ENCODE data around the gene KCNIP1.
A peak's percentile ranks its signal among the peaks of the same experiment; 100 is the strongest.

KCNIP1 gene

DNA sequence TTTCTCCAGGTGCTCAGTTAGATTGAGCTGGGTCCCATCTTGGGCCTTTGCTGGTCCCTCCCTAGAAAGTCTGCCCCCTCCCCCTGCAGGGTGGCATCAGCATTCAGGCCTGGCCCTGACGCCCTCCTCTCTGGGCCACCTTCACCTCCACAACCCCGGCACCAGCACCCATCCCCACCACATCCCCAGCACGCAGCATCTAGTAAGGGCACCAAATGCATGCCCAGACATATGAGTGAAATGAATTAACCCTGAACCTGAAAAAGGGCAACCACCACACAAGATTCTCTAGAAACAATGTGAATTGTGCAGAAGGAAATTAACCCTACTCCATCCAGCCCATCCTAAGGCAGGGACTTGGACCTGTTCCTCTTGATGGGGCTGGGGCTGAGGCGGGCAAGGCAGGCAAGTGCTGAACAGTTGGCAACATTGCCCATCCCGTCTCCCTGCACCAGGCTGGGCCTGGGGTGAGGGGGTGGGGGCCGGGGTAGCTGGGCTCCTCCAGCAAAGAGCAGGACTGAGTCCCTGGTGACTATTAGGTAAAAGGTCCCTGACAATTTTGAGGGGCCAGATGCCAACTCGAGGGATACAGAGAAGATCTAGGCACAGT lies 125.9 kb downstream of the KCNIP1 start:
- no peak for DNase-seq (ENCODE audit: low spot score)

DNA sequence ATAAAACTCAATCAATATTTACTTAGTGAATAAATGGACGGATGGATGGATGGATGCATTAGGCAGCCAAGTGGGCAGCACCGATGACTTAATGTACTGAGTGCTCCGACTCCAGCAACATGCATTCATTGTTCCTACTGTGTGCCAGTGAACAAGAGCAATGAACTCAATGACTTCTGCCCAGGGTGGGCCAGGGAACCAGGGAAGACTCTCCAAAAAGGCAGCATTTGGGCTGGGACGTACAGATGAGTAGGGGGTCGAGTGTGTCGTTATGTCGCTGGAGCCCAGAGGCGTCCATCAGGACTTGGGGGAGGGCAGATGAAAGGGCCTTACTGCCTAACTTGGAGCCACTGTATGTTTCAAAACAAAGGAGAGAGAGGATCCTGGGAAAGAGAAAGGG lies 126.4 kb downstream of the KCNIP1 start:
- no peak for DNase-seq (ENCODE audit: low spot score)

DNA sequence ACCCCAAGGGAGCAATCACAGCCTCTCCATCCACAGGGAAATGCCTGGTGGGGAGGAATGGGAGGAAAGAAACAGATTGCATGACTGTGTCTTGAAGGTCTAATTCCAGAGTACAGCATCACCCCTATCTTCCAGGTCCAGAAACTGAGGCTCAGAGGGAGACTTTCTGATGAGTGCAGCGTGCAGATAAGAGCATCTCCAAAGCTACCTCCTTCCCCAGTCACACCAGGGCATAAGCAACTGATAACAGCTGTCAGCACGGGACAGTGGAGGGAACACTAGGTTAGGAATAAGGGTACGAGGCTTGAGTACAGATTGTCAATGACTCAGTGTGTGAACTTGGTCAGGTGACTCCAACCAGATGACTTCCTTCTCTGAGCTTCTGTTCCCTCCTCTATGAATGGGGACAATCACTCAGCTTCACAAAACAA lies 126.9 kb downstream of the KCNIP1 start:
- no peak for DNase-seq (ENCODE audit: low spot score)

DNA sequence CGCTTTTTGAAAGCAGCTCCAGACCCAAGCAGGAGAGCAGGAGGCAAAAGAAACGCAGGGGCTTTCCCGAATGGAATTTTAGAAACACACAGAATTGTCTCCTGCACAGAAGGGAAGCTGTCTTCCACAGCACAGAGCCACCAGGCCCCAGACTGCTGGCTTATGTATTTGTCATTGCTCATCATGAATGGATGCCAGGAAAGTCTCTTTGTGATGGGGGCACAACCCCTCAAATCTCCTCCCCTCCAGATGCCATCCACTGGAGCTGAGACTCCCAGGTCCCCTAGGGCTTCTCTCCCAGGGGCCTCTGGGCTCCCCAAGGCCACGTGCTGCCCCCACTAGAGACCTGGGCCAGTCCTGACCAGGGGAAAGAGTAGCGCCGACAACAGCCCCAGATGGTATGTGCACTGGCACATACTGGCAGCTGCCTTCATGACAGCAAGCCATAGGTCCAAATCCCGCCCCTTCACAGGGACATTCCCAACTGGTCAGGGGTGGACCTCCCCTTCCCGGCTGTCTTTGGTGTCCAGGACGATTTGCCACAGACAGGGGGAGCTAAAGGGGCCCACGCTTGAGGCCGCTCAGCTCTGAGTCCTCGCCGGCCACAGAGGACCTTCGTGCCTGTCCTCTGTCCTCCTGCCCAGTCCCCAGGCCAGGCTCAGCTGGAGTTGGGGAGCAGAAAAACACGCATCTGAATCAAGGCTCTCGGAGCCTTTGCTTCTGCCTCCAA lies 127.8 kb downstream of the KCNIP1 start:
- DNase-seq (ENCODE audit: low spot score) = peak; percentile 45

DNA sequence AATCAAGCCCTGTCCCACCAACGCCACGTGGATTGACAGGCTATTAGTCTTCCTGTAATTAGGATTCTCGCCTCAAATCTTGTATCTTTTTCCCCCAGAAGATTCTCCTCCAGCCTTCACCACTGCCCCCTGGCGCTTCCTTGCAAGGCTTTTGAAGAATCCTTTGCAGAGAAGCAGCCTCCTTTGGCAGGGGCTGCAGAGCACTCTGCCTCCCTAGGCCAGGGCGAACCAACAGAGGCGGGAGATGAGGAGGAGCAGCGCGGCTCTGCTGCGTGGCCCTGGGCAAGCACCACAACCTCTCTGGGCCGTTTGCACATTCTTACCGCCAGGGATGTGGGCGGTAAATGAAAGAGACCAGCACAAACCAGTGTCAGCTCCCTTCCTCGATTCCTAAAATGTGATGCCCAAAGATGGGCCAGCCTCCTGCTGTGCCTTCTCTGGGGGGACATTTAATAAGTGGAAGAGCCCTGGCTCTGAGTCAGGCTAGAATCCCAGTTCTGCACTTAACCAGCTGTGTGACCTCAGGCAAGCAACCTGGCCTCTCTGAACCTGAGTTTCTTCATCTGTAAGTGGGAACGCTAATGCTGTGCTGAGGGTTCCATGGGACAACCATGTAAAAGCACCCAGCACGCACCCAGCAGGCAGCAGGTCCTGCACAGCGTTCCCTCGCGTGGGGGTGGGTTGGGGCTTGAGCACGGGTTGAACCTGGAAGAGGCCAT lies 128.6 kb downstream of the KCNIP1 start:
- no peak for DNase-seq (ENCODE audit: low spot score)

DNA sequence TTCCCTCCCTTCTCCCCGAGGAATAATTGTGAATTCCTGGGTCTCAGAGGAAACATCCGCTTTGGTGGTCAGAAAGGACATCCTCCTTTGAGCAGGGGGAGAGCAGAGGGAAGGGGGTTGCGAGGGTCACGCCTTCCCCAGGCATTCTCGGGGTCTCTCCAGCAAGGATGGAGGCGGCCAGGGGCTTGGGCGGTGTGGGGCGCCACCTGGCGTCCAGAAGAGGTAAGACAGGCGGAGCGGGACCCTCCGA lies 129.1 kb downstream of the KCNIP1 start:
- peak; percentile 87 for DNase-seq (ENCODE audit: low spot score)

DNA sequence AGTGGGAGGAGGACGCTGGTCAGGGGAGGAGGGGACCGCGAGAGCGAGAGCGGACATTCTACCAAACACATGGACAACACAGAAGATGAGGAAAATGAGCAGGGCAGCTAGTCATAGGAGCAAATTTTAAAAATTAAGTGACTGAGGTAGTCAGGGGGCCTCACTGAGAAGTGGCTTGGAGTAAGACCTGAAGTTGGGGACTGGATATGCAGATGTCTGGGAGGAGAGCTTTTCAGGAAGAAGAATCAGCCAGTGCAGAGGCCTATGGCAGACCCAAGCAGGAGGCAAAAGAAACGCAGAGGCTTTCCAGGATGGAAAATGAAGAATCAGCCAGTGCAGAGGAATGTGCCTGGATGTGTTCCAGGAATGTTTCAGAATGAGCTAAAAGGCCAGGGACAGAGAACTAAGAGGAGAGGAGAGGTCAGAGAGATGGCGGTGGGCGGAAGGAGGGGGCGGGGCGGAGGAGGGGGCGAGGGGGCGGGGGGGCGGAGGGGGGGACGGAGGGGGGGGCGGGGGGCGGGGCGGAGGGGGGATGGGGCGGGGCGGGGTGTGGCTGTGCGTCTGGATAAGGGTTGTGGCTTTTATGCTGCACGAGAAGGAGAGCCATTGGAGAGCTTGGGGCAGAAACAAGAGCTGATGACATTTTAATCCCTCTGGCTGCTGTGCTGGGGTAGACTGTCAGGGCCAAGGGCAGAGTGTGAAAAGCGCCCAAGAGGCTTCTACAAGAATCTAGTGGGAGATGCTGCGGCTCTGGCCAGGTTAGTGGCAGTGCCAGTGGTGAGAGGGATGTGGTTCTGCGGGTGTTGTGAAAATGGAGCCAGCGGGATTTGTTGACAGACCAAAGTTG lies 129.6 kb downstream of the KCNIP1 start:
- DNase-seq (ENCODE audit: low spot score) = peak; percentile 87

DNA sequence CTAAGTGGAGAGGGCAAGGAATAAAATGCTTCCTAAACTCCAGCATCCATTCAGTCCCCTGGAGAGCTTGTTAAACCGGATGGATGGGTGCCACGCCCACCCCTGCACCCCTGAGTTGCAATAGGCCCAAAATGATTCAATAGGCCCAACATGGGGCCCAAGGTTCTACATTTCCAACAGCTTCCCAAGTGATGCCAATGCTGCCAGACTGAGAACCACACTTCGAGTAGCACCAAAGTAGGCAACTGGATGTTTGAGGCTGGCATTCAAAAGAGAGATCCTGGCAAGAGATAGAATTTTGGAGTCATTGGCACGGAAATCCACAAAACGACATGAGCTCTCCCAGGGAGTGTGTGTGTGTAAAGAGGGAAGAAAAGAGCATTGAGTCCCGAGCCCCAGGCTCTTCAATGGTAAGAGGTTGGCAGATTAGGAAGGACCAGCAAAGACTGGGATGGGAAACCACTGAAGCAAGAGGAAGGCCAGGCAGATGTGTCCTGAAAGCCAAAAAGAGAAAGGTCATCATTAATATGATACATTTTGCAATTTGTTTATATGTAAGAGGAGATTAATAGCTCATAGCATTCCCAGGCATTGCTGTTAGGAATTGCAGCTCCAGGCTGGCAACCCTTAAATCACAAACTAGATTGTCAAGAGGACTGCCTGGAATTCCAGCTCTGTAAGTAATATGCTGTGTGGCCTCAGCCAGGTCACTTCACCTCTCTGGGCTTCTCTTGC lies 130.6 kb downstream of the KCNIP1 start:
- no peak for DNase-seq (ENCODE audit: low spot score)

DNA sequence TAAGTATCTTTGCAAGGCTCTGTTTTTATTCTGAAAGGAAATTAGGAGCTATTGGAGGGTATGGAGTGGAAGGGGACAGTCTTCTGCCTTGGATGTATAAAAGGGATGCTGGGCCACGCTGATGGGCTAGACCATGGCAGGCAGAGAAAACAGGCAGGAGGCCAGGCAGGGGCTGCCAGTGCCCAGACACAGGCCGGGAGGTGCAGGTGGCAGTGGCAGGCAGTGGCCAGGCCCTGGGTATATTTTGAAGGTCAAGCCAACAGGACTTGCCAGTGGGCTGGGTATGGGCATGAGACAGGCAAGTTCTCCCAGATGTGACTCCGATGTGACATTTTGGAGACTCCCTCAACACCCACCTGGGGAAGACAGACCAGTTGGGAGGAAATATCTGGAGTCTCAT lies 131.9 kb downstream of the KCNIP1 start:
- no peak for DNase-seq (ENCODE audit: low spot score)

DNA sequence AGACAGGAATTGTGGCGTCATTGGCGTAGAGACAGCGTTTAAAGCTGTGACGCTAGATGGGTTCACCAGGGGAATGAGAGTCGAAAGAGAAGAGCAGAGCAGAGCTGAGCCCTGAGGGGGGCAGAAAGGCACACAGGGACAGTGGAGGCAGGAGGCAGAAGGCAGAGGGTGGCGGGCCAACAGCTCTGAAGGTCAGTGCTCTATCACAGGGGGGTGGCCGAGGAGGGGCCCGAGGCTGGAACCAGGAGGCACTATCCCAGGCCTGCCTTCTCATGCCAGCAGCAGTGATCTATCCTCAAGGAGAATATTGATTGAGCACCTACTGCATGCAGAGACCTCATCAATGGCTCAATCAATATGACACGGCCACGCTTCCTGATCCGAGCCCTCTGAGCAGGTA lies 132.4 kb downstream of the KCNIP1 start:
- no peak for DNase-seq (ENCODE audit: low spot score)

DNA sequence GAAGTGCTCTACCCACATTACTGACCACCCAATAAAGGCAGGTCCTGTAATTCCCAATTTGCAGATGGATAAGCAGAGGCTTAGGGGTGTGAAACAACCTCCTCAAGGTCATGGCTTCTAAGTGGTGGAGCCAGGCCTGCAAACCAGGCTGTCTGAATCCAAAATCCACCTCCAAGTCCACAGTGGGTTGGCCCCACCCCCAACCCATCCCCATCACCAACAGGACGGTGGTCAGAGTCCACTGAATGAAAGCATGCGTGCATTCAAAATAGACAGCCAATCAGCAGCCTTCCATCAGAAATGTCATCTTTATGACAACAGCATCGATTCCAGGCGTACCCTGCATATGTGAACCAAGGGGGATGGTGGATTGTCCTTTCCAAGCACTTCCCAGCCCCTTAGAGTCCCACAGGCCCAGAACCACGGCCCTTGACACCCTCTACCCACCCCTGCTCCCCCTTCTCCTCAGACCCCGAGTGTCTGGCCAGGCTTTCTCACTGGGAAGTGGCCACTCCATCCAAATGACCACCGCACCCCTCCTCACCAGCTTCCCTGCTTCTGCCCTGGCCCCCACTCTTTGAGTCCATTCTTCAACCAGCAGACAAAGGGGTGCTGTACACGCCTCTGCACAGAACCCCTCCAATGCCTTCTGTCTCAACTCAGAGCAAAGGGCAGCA lies 133.1 kb downstream of the KCNIP1 start:
- no peak for DNase-seq (ENCODE audit: low spot score)

DNA sequence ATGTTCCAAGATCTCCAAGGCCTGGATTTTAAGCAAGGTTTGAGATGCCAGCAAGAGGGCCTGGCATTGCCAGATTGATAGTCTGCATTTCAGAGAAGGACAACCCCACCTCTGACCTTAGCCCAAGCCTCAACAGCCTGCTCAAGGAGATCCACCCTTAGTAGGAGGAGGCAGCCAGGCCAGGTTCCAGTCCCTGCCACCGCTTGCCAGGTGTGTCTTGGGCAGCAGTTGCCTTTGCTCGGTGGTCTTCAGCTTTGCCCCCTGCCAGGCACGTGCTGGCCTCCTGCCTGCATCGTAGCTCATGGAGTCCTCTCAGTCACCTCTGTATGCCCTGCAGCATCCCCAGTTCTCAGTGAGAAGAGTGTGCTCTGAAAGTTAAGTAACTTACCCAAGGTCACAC lies 134.2 kb downstream of the KCNIP1 start:
- no peak for DNase-seq (ENCODE audit: low spot score)

DNA sequence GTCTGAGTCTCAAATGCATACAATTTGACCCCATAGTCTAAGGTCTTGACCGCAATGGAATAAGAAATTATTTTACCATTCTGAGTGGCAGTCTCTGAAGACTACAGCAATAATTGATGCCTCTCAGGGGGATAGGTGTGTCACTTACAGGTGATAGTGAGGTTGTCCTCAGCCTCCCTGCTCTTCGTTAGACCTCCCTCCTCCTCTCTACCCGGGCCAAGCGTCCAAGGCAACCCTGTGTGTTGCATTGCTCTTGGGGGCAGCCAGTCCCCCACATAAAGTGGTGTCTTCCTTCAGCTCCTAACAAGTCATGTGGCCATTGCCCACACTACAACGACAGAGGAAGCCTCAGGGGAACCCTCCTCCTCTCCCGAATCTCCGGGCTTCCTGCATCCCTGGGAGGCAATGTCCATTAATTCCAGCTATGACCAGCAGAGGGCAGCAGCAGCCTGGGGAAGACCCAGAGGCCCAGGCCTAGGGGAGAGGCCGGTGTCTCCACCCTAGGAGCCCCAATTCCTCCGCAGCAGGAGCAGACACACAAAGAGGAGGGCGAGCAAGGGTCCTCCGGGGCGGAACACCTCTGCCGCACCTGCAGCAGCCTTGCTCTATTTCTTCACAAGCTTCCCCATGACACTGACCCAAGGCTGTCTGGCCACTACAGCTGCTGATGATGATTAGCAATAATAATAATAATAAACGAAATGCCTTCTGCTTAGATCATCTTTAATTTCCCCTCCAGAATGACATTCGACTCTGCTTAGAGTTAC lies 134.8 kb downstream of the KCNIP1 start:
- peak; percentile 90 for DNase-seq (ENCODE audit: low spot score)

DNA sequence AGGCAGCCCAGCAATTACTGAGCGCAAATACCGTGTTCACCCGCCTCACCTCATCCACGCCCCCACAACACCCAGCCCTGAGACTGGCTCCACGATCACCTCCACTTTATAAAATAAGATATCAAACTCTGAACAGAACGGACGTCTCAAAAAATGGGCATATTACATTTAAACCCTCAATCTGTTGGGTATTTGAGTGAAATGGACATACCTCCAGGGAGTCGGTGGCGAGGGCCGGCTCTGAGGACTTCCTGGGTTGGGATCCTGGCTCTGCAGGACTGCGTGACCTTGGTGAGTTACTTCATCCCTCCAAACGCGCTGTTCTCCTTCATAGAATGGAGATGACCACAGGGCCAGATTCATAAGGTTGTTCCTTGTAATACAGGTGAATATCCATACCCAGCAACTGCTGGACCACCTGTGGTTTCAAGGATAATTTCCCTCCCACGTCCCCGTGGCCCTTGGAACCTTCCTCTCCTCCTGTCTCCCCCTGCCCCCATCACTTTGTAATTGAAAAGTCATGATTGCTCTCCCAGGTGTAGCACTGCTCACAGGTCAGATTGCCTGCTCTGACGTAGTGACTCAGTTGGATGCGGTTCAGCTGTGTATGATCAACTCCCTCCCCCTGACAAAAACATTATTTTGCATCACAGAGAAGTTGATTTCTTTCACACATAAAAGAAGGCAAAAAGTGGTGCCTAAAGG lies 135.6 kb downstream of the KCNIP1 start:
- no peak for DNase-seq (ENCODE audit: low spot score)

DNA sequence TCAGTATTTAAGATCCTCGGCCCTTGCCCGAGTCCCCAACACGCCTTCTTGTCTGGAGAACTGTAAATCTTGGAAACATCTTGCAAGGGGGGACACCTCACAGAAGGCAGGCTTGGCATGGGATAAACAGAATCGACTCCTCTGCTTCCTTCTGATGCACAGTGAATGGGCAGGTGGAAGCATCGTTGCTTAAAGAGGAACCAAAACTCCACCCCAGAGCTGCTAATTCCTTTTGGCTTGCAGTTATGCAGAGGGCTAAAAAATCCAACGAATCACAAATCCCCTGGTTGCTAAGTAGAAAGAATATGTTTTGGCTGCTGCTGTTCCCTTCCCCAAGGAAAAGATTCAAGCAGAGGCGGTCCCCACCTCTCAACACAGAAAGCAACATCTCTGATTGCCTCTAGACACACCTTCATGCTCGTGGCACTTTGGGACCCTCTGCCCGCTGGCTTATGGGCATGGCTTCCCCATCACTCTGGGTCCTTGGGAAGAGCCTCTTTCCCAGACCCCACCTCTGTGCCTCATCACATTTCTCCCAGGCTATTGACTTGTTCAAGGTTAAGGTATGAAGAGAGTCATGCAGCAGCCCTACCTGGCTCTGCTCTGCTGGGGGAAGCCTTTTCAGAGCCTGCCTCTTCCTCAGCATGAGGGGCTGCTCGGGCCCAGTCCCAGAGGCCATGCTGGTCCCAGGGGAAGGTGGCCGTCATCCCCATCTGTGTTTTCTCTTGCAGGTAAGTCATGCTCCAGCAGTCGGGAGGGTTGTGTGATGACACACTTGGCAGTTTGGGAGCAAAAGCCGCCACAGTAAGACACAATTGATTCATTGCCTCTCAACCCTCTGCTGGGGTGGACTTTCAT lies 137.1 kb downstream of the KCNIP1 start:
- no peak for DNase-seq (ENCODE audit: low spot score)

DNA sequence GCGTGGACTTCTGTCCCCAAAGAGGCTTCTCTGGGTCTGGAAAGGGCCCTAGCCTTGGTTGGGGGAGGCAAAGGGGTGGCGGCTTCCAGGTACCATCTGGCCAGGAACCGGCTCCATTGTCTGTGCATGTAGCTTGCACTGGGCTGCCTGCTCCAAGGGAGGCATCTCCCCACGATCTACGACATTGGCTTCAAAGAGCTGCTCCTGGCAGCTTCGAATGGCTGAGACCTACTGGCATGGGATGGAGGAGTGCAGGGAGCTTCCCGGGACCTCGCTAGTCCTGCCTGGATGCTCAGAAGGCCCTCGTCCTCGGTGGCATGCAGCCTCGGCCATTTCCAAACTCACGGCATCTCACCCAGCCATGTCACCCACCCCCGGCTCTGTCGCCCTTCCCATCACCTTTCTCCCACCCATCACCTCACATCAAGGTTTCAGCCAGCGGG lies 137.8 kb downstream of the KCNIP1 start:
- no peak for DNase-seq (ENCODE audit: low spot score)

DNA sequence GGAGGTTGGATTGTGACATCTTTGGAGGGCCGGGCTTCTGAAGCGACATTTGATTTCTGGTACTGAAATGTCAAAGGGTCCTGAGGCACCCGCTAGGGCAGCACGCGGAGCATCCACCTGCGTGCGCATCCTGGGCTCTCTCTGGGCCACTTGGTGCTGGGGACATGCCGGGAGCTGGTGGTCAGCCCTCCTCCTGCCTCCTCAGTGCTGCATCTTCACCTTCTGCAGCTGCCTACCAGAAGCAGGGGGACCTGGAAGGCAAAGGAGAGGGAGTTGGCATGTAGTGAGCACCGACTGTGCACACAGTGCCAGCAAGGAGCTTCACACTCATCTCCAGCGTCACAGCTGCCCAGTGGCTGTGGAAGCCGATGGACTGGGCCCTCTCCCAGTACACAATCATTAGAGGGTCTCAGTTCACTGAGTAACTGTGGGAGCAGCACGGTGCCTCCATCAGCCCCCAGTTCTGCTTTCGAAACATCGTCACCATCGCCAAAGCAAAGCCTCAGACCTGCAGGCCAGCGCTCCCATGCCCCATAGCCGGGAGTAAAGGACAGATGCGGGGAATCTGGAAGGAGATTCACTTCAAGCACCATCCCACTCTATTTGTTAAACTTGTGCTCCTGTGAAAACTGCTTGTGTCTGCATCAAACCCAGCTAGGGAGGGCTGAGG lies 138.4 kb downstream of the KCNIP1 start:
- no peak for DNase-seq (ENCODE audit: low spot score)

DNA sequence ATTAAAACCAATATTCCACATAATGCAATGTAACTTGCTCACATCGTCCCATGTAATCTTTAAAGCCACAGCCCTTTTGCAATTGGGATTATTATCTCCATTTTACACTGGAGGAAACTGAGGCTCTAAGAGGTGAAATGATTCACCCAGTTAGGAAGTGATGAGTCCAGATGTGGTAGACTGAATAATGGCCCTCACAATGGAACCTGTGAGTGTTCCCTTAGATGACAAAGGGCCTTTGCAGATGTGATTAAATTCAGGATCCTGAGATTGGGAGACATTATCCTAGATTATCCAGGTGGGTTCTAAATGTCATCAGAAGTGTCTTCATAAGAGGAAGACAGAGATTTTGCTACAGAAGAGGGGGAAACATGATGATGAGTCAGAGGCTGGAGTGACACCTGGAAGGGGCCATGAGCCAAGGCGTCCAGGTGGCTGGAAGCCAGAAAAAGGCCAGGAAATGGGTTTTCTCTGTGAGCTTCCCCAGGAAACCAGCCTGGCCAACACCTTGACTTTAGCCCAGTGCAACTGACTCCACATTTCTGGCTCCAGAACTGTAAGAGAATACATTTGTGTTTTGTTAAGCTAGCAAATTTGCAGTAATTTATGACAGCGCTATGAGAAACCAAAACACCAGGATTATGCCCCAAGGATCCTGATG lies 139.1 kb downstream of the KCNIP1 start:
- no peak for DNase-seq (ENCODE audit: low spot score)
